ENCODE measurements around the gene COMMD3.
"Not testable (repeated sequence)": the region's sequence is repeated elsewhere in the genome, so short reads cannot be mapped to it uniquely, and the experiment has no call there.

Gene COMMD3

DNA sequence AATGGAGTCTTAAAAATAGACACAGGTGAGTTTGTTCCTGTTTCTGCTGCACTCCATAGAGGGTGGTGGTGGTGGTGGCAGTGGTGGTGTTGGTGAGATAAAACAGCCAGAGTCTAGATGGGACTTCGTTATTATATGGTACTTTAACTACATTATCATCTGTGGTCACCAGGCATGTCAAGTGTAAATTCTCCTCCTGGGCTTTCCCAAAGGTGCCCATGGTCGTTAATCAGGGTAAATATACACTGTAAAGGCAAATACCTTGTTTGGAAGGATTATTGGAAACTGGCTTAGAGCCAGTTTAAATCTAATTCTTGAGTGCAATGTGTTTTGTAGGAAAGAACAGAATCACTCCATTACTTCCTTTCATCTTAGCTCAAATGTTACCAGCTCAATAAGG lies 21.5 kb upstream of the COMMD3 start:
- TF ChIP-seq, protein P1, sequence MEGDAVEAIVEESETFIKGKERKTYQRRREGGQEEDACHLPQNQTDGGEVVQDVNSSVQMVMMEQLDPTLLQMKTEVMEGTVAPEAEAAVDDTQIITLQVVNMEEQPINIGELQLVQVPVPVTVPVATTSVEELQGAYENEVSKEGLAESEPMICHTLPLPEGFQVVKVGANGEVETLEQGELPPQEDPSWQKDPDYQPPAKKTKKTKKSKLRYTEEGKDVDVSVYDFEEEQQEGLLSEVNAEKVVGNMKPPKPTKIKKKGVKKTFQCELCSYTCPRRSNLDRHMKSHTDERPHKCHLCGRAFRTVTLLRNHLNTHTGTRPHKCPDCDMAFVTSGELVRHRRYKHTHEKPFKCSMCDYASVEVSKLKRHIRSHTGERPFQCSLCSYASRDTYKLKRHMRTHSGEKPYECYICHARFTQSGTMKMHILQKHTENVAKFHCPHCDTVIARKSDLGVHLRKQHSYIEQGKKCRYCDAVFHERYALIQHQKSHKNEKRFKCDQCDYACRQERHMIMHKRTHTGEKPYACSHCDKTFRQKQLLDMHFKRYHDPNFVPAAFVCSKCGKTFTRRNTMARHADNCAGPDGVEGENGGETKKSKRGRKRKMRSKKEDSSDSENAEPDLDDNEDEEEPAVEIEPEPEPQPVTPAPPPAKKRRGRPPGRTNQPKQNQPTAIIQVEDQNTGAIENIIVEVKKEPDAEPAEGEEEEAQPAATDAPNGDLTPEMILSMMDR (conservative IDR thresholded peaks at IDR 0.05) = no peak
- H3K27ac ChIP-seq = peak overlapping the region; percentile 29; the same call in 1 of the 2 replicates

DNA sequence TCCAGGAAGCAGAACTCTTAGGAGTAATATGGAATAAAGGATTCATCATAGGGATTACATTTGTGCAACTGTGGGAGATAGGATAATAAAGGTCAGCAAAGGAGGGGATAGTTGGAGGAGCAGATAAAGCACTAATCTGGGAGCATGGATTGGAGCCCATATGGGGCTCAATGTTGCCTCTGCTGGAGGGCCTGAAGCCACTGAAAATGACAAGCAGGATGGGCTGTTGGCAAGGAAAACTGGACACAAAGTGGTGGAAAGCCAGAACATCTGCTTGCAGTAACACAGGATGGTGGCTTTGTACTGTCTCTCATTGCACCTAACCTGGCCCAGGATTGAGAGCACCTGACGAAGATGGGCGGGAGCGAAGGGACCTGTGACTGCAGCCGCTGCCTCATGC lies 15.0 kb upstream of the COMMD3 start:
- no peak overlapping the region for H3K27ac ChIP-seq
- TF ChIP-seq, protein P1 (conservative IDR thresholded peaks at IDR 0.05) = no peak; the same call in 1 of the 2 replicates

DNA sequence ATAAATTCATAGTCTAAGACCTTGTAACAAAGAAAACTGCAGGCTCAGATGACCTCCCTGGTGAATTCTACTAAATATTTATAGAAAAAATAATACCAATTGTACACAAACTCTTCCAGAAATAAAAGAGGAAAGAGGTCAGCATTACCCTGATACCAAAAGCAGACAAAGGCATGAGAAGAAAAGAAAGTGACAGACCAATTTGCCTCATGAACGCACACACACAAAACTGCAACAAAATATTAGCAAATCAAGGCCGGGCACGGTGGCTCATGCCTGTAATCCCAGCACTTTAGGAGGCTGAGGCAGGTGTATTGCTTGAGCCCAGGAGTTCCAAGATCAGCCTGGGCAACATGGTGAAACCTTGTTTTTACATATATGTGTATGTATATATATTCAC lies 12.7 kb upstream of the COMMD3 start:
- H3K27ac ChIP-seq = no peak overlapping the region
- TF ChIP-seq, protein P1 (conservative IDR thresholded peaks at IDR 0.05) = no peak

DNA sequence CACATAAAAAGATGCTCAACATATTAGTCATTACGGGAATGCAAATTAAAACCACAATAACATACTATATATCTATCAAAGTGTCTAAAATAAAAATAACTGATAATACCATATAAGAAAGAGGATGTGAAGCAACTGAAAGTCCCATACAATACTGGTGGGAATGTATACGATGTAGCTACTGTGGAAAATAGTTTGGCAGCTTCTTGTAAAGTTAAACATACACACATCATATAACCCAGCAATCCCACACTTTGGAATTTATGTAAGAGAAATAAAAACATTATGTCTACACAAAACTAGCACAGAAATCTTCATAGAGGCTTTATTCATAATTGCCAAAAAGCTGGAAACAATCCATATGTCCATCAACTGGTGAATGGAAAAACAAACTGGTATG lies 10.5 kb upstream of the COMMD3 start:
- TF ChIP-seq, protein P1 (conservative IDR thresholded peaks at IDR 0.05) = no peak
- H3K27ac ChIP-seq = no peak overlapping the region

DNA sequence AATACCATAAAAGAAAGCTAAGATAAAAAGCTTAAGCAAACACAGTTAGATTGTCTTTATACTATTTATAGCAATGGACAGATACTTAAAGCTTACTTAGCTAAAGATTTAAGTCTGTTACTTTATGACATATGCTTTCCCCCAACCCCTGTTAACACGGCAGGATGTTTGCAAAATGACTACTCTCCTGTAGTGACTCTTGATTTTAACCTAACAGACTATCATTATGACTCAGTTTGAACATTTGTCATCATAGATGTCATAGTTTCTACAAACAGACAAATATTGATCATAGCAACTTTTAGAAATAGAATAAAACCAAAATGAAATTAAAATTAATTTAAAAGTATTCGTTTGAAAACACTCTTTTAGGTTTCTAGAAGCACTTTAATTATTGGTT lies 7.8 kb upstream of the COMMD3 start:
- TF ChIP-seq, protein P1 (conservative IDR thresholded peaks at IDR 0.05) = no peak
- no peak overlapping the region for H3K27ac ChIP-seq

DNA sequence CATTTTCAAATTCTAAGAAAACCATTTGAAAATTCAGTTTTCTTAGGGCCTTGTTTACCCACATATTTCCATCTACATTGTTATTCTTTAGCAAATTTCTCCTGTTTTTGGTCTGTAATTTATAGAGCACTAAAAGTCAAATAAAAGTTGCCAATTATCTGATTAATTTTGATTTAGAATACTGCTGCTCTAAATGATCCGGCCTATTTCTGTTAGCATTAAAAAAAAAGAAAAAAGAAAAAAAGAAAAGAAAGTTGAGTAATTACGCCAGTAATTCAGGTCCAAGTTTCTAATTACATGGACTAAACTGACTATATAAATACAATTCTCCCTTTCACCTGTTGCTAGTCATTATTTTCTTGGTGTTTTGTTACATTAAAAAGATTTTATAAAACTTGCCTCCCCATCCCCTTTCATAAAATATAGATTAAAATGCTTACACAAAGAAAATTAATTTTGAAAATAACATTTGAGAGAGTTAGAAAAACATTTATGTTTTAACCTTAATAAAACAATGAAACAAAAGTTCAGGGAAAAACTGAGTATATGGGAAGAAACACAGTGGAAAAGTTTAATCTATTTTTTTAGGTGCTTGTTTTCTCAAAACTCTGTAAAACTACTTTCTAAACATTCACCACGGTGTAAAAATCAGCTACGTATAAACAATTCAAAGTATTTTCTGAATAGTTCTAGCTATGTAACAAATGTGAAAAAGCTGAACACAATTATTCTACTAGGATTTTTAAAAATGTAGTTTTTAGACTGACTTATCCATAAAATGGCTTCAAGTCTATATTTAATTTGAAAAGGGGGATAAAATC lies 6.8 kb upstream of the COMMD3 start:
- TF ChIP-seq, protein P1 (conservative IDR thresholded peaks at IDR 0.05) = no peak
- H3K27ac ChIP-seq = no peak overlapping the region

DNA sequence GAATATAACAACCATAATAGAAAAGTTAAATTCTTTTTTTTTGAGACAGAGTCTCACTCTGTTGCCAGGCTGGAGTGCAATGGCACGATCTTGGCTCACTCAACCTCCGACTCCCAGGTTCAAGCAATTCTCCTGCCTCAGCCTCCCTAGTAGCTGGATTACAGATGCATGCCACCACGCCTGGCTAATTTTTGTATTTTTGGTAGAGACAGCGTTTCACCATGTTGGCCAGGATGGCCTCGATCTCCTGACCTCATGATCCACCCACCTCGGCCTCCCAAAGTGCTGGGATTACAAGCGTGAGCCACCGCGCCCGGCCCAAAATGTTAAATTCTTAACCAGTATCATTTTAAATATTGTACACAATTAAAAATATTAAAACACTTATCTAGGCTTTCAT lies 6.2 kb upstream of the COMMD3 start:
- H3K27ac ChIP-seq = not testable (repeated sequence)

DNA sequence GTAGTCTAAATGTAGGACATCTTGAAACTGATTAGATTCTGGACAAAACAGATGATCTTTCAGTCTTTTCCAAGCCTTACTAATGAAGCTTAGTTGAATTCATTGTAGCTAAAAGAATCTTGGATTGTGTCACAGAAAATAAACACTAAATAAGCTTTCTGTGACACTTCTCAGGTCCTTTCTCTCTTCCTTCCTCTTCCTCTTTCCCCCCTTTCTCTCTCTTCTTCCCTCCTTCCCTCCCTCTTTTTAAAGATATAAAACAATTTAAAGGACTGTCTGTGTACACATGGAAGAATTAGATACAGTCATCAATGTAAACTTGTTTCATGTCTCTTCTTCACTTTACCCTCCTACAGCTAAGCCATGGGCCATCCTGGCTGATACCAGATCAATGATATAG lies 5.3 kb upstream of the COMMD3 start:
- TF ChIP-seq, protein P1 (conservative IDR thresholded peaks at IDR 0.05) = no peak
- H3K27ac ChIP-seq = no peak overlapping the region
